Activated CD4-positive, alpha-beta T cell treated with anti-CD3 and anti-CD28 coated beads for 36 hours (primary cell): ENCODE data around the gene VPS18. TPM values are rescaled to one million over a fixed set of nuclear protein-coding genes. Genes with fewer than 3 reads are reported as not detected.
A peak's percentile ranks its signal among the peaks of the same experiment; 100 is the strongest.

ENCODE experiments used
- ATAC-seq: fragments of 200-7000 bp; cut with Tn5 transposase; one replicate; pipeline ENCODE4 v1.10.0; 2021; ENCODE audit warnings: mild to moderate bottlenecking, moderate library complexity
- CTCF ChIA-PET: fragments of 350-600 bp; sonication (Branson Sonifier 250); formaldehyde crosslinking; loops from one replicate; lab custom pipeline; 2021; ENCODE audit warnings: antibody characterized with exemption; lab: Charles Lee
- POLR2A ChIA-PET: fragments of 350-600 bp; sonication (Branson Sonifier 250); formaldehyde crosslinking; loops from one replicate; lab custom pipeline; 2021; ENCODE audit warnings: antibody characterized with exemption, inconsistent platforms; lab: Charles Lee
- DNase-seq: peaks from one replicate; pipeline ENCODE4 v3.0.0-alpha.2; 2020
- H3K27ac Mint-ChIP-seq: one replicate; pipeline ENCODE4 v1.8.0; 2021; ENCODE audit warnings: mixed read lengths
- H3K27me3 Mint-ChIP-seq: one replicate; pipeline ENCODE4 v1.8.0; 2021; ENCODE audit warnings: mixed read lengths
- H3K36me3 Mint-ChIP-seq: one replicate; pipeline ENCODE4 v1.8.0; 2021; ENCODE audit warnings: low read depth, mixed read lengths
- H3K4me1 Mint-ChIP-seq: one replicate; pipeline ENCODE4 v1.8.0; 2021; ENCODE audit warnings: mixed read lengths
- H3K4me3 Mint-ChIP-seq: one replicate; pipeline ENCODE4 v1.8.0; 2021; ENCODE audit warnings: mild to moderate bottlenecking, moderate library complexity, mixed read lengths
- H3K9me3 Mint-ChIP-seq: one replicate; pipeline ENCODE4 v1.8.0; 2021; ENCODE audit warnings: low read depth, mixed read lengths
- intact Hi-C, 2 experiments: fragments of 100-400 bp; cut with DNase I in 1 of 2; cut with micrococcal nuclease in 1 of 2; formaldehyde crosslinking; loops; one replicate each; pipeline versions ENCODE4 v1.14.2 to v1.15.1; 2022 to 2024; cut with DNase I, micrococcal nuclease
- total RNA-seq, 2 experiments: library from RNA; stranded (reverse); gene quantifications; one replicate each; pipeline ENCODE4 v1.2.3, GENCODE V29; 2021

Gene VPS18
- total RNA-seq, 2 experiments from 2014 or later = 6.2 TPM

DNA sequence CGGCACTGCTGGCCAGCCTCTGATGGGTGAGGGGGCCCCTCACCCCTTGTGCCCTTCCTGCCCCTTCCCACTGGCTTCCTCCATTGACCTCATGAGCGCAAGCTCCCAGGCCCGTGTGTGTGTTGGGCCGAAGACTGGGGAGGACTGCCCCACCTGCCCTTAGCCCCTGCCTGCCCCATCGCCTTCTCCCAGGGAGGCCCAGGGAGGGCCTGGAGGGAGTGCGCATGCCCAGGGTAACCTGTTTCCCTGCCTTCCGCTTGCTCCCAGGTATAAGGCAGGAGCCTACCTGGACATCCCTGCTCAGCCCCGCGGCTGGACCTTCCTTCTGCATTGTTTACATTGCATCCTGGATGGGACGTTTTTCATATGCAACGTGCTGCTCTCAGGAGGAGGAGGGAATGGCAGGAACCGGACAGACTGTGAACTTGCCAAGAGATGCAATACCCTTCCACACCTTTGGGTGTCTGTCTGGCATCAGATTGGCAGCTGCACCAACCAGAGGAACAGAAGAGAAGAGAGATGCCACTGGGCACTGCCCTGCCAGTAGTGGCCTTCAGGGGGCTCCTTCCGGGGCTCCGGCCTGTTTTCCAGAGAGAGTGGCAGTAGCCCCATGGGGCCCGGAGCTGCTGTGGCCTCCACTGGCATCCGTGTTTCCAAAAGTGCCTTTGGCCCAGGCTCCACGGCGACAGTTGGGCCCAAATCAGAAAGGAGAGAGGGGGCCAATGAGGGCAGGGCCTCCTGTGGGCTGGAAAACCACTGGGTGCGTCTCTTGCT is 43.7 kb downstream of the VPS18 start:
- ChIA-PET CTCF (no interaction called here), POLR2A (interaction anchor here (0.6 kb wide), 1 partner anchor 114 kb away, joined by 4 read pairs; no protein-coding TSS in a partner anchor)
- Mint-ChIP-seq H3K4me3 (no peak overlapping the region), H3K27me3 (peaks cover 4% of the 10 kb centered on the region), H3K36me3 (no peaks in the 10 kb centered on the region), H3K9me3 (no peaks in the 10 kb centered on the region), H3K4me1 (peaks cover 21% of the 10 kb centered on the region), H3K27ac (no peak overlapping the region)
- DNase-seq (peak; percentile 36), ATAC-seq (peak; percentile 16)
- intact Hi-C loops = loop anchor here in 1 of 2 experiments (10.0 kb wide), 1 partner anchor 87 kb away; no protein-coding TSS in a partner anchor

DNA sequence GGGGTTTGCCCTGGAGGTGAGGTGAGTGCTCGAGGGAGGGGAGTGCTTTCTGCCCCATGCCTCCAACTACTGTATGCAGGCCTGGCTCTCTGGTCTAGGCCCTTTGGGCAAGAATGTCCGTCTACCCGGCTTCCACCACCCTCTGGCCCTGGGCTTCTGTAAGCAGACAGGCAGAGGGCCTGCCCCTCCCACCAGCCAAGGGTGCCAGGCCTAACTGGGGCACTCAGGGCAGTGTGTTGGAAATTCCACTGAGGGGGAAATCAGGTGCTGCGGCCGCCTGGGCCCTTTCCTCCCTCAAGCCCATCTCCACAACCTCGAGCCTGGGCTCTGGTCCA is 44.3 kb downstream of the VPS18 start:
- H3K36me3 Mint-ChIP-seq = no peaks in the 10 kb centered on the region
- H3K4me3 Mint-ChIP-seq = no peak overlapping the region
- DNase-seq = no peak
- POLR2A ChIA-PET = no interaction called here
- intact Hi-C loops = loop anchor here in 1 of 2 experiments (10.0 kb wide), 1 partner anchor 86 kb away; no protein-coding TSS in a partner anchor
- CTCF ChIA-PET = interaction anchor here (0.7 to 5.2 kb wide), 2 partner anchors 14 to 31 kb away, joined by 3 to 65 read pairs; partner anchors contain the start of gene CHAC1
- ATAC-seq = no peak
- H3K9me3 Mint-ChIP-seq = no peaks in the 10 kb centered on the region
- no peak overlapping the region for H3K27ac Mint-ChIP-seq
- H3K4me1 Mint-ChIP-seq = peaks cover 26% of the 10 kb centered on the region
- peaks cover 1% of the 10 kb centered on the region for H3K27me3 Mint-ChIP-seq

DNA sequence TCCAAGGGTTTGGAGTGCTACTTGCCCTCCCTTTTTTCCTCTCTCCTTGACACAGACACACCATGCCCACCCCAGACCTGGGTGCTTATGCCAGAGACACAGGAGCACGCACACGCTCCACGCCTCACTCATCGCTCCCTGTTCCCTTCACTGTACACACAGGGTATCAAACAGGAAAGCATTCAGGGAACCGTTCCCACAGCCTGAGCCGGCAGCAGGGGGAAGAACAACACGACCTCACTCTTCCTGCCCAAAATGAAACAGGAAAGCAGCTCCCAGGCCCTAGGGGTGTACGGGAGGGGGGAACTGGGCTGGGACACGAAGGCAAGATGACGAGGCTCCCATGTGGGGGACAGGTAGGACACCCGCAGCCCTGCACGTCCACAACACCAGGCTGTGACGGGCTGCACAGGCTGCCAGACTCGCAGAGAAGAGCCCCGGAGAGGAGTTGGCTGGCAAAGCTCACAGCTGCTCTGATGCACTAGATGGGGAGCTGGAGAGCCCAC is 46.1 kb downstream of the VPS18 start:
- Mint-ChIP-seq H3K36me3 (no peaks in the 10 kb centered on the region), H3K27me3 (no peaks in the 10 kb centered on the region), H3K4me3 (peak overlapping the region; percentile 65), H3K27ac (peak overlapping the region; percentile 35), H3K9me3 (no peaks in the 10 kb centered on the region), H3K4me1 (peaks cover 32% of the 10 kb centered on the region)
- ChIA-PET CTCF (interaction anchor here (0.6 to 5.2 kb wide), 14 partner anchors 11 to 229 kb away, joined by 3 to 66 read pairs (median 3); partner anchors contain the start of genes CHAC1, DLL4 and VPS18), POLR2A (interaction anchor here (1.4 to 3.6 kb wide), 2 partner anchors 10 to 12 kb away, joined by 3 to 19 read pairs; partner anchors contain the start of gene CHAC1)
- ATAC-seq (no peak), DNase-seq (peak; percentile 43)
- intact Hi-C loops = no loop called here

DNA sequence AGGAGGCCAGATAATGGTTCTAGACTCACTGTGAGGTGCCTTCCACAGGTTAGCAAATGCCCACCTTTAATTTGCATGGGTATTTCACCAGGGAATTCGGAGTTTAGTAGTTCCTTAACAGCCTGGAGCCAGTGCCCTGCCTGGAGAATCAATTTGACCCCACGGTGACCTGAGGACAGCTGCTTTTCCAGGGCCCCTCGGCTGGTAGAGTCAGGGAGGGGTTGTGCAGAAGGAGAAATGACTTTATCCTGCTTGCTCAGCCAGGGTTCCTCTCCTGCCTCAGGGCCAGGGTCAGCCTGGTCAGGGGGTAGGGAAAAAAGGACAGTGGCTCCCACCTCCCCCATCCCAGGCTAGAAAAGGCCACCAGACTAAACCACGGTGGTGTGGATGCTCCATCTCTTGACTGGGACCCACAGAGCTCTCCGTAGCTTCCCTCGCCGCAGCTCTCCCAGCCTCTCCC is 46.8 kb downstream of the VPS18 start:
- ATAC-seq (no peak), DNase-seq (no peak)
- Mint-ChIP-seq H3K27me3 (no peaks in the 10 kb centered on the region), H3K4me1 (peaks cover 36% of the 10 kb centered on the region), H3K36me3 (no peaks in the 10 kb centered on the region), H3K27ac (peak overlapping the region; percentile 92), H3K4me3 (peak overlapping the region; percentile 65), H3K9me3 (no peaks in the 10 kb centered on the region)
- intact Hi-C loops = loop anchor here in 1 of 2 experiments (1.0 kb wide), 1 partner anchor 47 kb away; the partner anchor contains the start of gene VPS18
- ChIA-PET CTCF (interaction anchor here (0.6 to 5.2 kb wide), 28 partner anchors 11 to 289 kb away, joined by 3 to 66 read pairs (median 4); partner anchors contain the start of genes CHAC1, DLL4 and VPS18), POLR2A (interaction anchor here (0.6 to 3.6 kb wide), 5 partner anchors 11 to 107 kb away, joined by 3 to 19 read pairs (median 4); partner anchors contain the start of gene CHAC1)

DNA sequence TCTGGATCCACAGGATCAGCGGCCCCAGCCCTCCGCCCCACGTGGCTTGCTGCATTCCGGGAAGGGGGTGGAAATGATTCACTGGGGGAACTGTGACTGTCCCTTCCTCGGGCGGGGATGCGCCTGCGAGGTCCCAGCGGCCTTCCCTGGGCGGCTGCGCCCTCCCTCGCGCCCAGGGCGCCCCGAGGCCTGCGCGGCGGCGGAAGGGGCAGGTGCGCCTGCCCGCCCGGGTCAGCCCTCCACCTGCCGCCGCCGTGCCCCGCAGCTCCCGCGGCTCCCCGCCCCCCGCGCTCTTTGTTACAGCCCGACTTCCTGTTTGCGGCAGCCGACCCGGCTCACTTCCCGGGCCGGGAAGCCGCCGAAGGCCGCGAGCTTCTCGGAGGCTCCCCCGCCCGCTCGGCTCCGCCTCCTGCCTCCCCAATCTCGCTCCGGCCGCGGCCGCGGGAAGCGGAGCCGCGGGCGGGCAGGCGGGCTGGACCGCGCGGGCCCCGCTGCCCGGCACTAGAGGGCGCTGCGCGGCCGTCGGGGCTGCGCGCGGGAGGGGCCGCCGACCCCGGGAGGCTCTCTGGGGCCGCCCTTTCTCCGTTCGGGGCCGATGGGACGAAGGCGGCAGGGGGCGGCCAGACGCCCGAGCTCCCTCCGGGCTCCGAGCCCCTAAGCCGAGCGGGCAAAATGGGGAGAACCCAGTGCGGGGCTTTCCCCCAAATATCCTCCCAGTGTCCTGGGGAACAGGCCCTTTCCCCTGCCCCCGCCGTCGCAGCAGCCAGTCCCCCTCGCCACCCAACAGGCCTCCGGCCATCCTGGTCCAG is 47.5 kb downstream of the VPS18 start:
- Mint-ChIP-seq H3K4me1 (peaks cover 39% of the 10 kb centered on the region), H3K4me3 (peak overlapping the region; percentile 80), H3K9me3 (no peaks in the 10 kb centered on the region), H3K27ac (peak overlapping the region; percentile 92), H3K27me3 (no peaks in the 10 kb centered on the region), H3K36me3 (no peaks in the 10 kb centered on the region)
- ATAC-seq (peak; percentile 82), DNase-seq (peak; percentile 81)
- POLR2A ChIA-PET = interaction anchor here (0.6 to 3.6 kb wide), 6 partner anchors 11 to 35 kb away, joined by 3 to 19 read pairs (median 5); partner anchors contain the start of gene CHAC1
- intact Hi-C loops = loop anchor here (1.0 kb wide), 3 partner anchors 12 to 47 kb away; partner anchors contain the start of genes CHAC1 (in 2 of the 2) and VPS18 (in 1 of the 2)
- CTCF ChIA-PET = interaction anchor here (0.6 to 5.2 kb wide), 40 partner anchors 11 to 537 kb away, joined by 3 to 66 read pairs (median 4); partner anchors contain the start of genes CHAC1, CHP1, DLL4 and VPS18

DNA sequence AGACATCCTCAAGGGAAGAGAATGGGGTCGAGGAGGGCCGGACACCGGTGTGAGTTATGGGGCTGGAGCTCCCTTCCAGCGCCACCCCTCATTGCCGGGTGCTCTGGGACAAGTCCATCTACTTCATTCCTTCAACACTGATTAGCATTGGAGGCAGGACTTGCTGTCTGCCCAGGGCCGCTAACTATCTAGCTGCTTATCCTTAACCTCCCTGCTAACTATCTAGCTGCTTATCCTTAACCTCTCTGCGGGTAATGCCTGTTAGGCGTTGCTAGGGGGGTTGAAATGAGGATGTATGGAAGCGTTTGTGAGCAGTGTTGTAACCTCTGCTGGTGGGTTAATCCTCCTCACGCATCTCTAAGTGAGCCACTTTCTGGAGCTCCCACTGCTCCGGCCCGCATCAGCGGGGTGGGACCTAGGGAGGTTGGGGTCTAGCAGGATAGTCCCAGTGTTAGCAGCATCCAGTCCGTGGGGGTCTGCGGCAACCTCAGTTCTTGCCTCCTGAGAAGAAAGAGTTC is 48.1 kb downstream of the VPS18 start:
- H3K36me3 Mint-ChIP-seq = no peaks in the 10 kb centered on the region
- H3K4me3 Mint-ChIP-seq = peak overlapping the region; percentile 80
- ATAC-seq (peak; percentile 16), DNase-seq (no peak)
- H3K27me3 Mint-ChIP-seq = no peaks in the 10 kb centered on the region
- ChIA-PET CTCF (interaction anchor here (0.6 to 5.2 kb wide), 27 partner anchors 10 to 538 kb away, joined by 3 to 66 read pairs (median 4); partner anchors contain the start of genes CHAC1, CHP1, DLL4 and VPS18), POLR2A (interaction anchor here (0.8 to 3.6 kb wide), 5 partner anchors 10 to 35 kb away, joined by 3 to 19 read pairs (median 6); partner anchors contain the start of gene CHAC1)
- peak overlapping the region; percentile 85 for H3K27ac Mint-ChIP-seq
- H3K9me3 Mint-ChIP-seq = no peaks in the 10 kb centered on the region
- intact Hi-C loops = loop anchor here (1.0 kb wide), 2 partner anchors 11 to 36 kb away; partner anchors contain the start of gene CHAC1 (in 2 of the 2)
- H3K4me1 Mint-ChIP-seq = peaks cover 39% of the 10 kb centered on the region

DNA sequence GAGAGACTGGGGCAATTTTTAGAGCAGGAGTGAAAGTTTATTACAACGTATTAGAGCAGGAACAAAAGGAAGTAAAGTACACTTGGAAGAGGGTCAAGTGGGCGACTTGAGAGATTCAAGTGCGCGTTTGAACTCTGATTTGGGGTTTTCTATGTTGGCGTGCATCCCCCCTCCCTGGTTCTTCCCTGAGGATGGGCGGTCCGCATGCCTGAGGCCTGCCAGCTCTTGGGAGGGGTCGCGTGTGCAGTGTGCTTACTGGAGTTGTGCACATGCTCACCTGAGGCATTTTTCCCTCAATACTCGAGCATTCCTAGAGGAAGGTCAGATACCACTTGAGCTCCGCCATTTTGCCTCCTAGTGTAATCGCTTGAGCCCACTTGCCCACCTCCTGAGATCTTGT is 48.6 kb downstream of the VPS18 start:
- Mint-ChIP-seq H3K9me3 (no peaks in the 10 kb centered on the region), H3K4me1 (peaks cover 39% of the 10 kb centered on the region), H3K4me3 (peak overlapping the region; percentile 80), H3K27ac (peak overlapping the region; percentile 85), H3K36me3 (no peaks in the 10 kb centered on the region), H3K27me3 (no peaks in the 10 kb centered on the region)
- POLR2A ChIA-PET = interaction anchor here (1.3 to 3.6 kb wide), 3 partner anchors 10 to 36 kb away, joined by 3 to 19 read pairs (median 6); partner anchors contain the start of gene CHAC1
- CTCF ChIA-PET = interaction anchor here (0.6 to 5.2 kb wide), 23 partner anchors 10 to 538 kb away, joined by 3 to 66 read pairs (median 4); partner anchors contain the start of genes CHAC1, DLL4 and VPS18
- intact Hi-C loops = loop anchor here (1.0 kb wide), 2 partner anchors 10 to 37 kb away; partner anchors contain the start of gene CHAC1 (in 2 of the 2)
- DNase-seq = no peak
- no peak for ATAC-seq

DNA sequence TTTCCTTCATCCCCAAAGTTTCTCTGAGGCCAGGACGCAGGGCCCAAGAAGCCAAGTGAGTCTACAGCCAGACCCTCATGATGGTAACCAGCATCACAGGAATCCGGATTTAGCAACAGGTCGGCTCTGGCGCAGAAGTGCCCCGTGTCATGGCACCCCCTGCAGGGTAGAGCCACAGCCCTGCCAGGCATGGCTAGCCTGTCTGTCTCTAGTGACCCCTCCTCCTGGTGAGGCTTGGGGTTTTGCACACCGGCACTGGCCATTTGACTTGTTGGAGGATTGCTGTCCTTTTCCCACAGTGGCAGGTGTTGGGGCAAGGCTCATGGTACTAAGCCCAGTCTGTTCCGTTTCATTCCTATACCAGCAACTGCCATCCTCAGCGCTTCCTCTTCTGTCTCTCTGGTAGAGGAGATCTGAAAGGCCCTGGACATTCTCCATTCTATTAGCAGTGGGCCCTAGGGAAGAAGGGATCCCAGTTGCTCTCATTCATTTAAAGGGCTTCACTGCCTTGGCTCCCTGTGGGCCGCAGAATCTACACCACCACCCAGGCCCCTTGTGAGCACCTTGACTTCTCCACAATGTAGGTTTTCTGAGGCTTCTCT is 49.6 kb downstream of the VPS18 start:
- no peaks in the 10 kb centered on the region for H3K27me3 Mint-ChIP-seq
- POLR2A ChIA-PET = interaction anchor here (1.3 kb wide), 1 partner anchor 13 kb away, joined by 3 read pairs; no protein-coding TSS in a partner anchor
- intact Hi-C loops = no loop called here
- no peak overlapping the region for H3K4me3 Mint-ChIP-seq
- no peaks in the 10 kb centered on the region for H3K9me3 Mint-ChIP-seq
- no peak for DNase-seq
- CTCF ChIA-PET = interaction anchor here (1.0 to 5.2 kb wide), 4 partner anchors 9 to 52 kb away, joined by 3 to 66 read pairs (median 36); partner anchors contain the start of genes CHAC1 and DLL4
- peaks cover 39% of the 10 kb centered on the region for H3K4me1 Mint-ChIP-seq
- H3K27ac Mint-ChIP-seq = no peak overlapping the region
- no peaks in the 10 kb centered on the region for H3K36me3 Mint-ChIP-seq
- ATAC-seq = no peak

DNA sequence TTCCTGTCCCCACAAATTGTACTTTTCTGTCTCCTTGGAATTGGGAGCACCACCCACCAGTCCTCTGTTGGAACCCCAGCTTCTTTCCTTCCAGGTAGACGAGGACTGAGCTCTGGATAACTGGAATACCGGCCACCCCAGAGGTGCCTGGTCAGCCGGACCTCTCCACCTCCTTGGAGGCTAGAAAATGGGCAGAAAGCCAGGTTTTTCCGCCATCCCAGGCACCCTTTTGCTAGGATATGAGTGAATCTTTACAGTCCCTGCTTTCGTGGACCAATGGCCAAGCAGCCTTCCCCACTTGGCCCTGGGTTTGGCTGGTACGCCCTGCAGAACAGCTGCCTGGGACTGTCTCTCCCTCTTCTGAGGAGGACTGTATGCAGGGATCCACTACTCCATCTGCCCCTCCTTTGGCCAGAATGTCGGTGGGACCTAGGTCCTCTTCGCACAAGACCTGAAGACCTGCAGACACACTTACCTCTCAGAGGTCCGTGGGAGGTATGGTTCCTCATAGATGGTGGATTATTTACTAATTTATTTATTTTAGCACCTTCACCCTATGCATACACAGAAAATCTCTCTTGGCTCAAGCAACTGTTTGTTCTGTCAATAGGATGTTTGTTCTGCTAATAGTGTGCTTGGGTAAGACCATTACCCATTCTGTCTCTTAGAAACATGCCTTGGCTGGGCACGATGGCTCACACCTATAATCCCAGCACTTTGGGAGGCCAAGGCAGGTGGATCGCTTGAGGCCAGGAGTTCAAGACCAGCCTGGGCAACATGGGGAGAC is 50.5 kb downstream of the VPS18 start:
- CTCF ChIA-PET = no interaction called here
- POLR2A ChIA-PET = no interaction called here
- Mint-ChIP-seq H3K27ac (no peak overlapping the region), H3K4me1 (peaks cover 39% of the 10 kb centered on the region), H3K27me3 (peaks cover under 1% of the 10 kb centered on the region), H3K9me3 (no peaks in the 10 kb centered on the region), H3K4me3 (no peak overlapping the region), H3K36me3 (no peaks in the 10 kb centered on the region)
- no peak for ATAC-seq
- intact Hi-C loops = no loop called here
- DNase-seq = no peak
